ENCODE measurements around the gene ZBTB20.

The ZBTB20 gene

GRCh38 chr3:114383875-114384557 is 763.1 kb downstream of the ZBTB20 start:
- peak; percentile 74 for DNase-seq

GRCh38 chr3:114380233-114380651 is 766.8 kb downstream of the ZBTB20 start:
- no peak for DNase-seq

- no peak for DNase-seq
Measured at GRCh38 chr3:114379266-114379665, 767.8 kb downstream of the ZBTB20 start.

GRCh38 chr3:114378760-114379159 is 768.3 kb downstream of the ZBTB20 start:
- no peak for DNase-seq

- DNase-seq, result no peak
Measured at GRCh38 chr3:114377426-114377825, 769.7 kb downstream of the ZBTB20 start.

GRCh38 chr3:114376516-114377185 is 770.4 kb downstream of the ZBTB20 start:
- DNase-seq, result peak; percentile 67

- peak; percentile 9 for DNase-seq
Measured at GRCh38 chr3:114375608-114376421, 771.3 kb downstream of the ZBTB20 start.

- no peak for DNase-seq
Measured at GRCh38 chr3:114374433-114374990, 772.6 kb downstream of the ZBTB20 start.

GRCh38 chr3:114370537-114371174 is 776.4 kb downstream of the ZBTB20 start:
- DNase-seq, result no peak

GRCh38 chr3:114365909-114366308 is 781.2 kb downstream of the ZBTB20 start:
- peak; percentile 10 for DNase-seq

GRCh38 chr3:114364806-114365654 is 782.1 kb downstream of the ZBTB20 start:
- DNase-seq, result no peak

- DNase-seq, result no peak
Measured at GRCh38 chr3:114363554-114364202, 783.4 kb downstream of the ZBTB20 start.

GRCh38 chr3:114362815-114363214 is 784.3 kb downstream of the ZBTB20 start:
- peak; percentile 52 for DNase-seq

GRCh38 chr3:114361391-114361790 is 785.7 kb downstream of the ZBTB20 start:
- no peak for DNase-seq

- no peak for DNase-seq
Measured at GRCh38 chr3:114356525-114356924, 790.6 kb downstream of the ZBTB20 start.

- DNase-seq, result no peak
Measured at GRCh38 chr3:114356066-114356465, 791.0 kb downstream of the ZBTB20 start.

- no peak for DNase-seq
Measured at GRCh38 chr3:114355653-114356052, 791.4 kb downstream of the ZBTB20 start.

GRCh38 chr3:114351822-114352145 is 795.3 kb downstream of the ZBTB20 start:
- no peak for DNase-seq

GRCh38 chr3:114351123-114351821 is 795.8 kb downstream of the ZBTB20 start:
- no peak for DNase-seq

GRCh38 chr3:114350690-114351089 is 796.4 kb downstream of the ZBTB20 start:
- DNase-seq, result no peak

- DNase-seq, result no peak
Measured at GRCh38 chr3:114350271-114350670, 796.8 kb downstream of the ZBTB20 start.

All from COR-L47 (cell line).